ENCODE data around the gene PTPRM.

Gene PTPRM

GRCh38 chr18:7566567-7567473, at the start of gene PTPRM:
Gene PTPRM (plus strand): TSS chr18:7567316. CDS start chr18:7567819, 503 bp downstream.
- DNase-seq = peak; percentile 49

GRCh38 chr18:7517852-7518251, 49.3 kb upstream of the PTPRM start:
- DNase-seq = no peak

- no peak for DNase-seq
Measured at GRCh38 chr18:7520200-7520785, 46.8 kb upstream of the PTPRM start.

- DNase-seq = no peak
Measured at GRCh38 chr18:7521226-7521856, 45.8 kb upstream of the PTPRM start.

GRCh38 chr18:7523772-7524171, 43.3 kb upstream of the PTPRM start:
- no peak for DNase-seq

GRCh38 chr18:7524786-7525185, 42.3 kb upstream of the PTPRM start:
- DNase-seq = no peak

GRCh38 chr18:7532942-7533341, 34.2 kb upstream of the PTPRM start:
- no peak for DNase-seq

GRCh38 chr18:7535436-7536205, 31.5 kb upstream of the PTPRM start:
- no peak for DNase-seq

GRCh38 chr18:7537145-7537544, 30.0 kb upstream of the PTPRM start:
- no peak for DNase-seq

GRCh38 chr18:7541835-7542234, 25.3 kb upstream of the PTPRM start:
- DNase-seq = no peak

- no peak for DNase-seq
Measured at GRCh38 chr18:7544686-7545085, 22.4 kb upstream of the PTPRM start.

GRCh38 chr18:7545734-7546133, 21.4 kb upstream of the PTPRM start:
- DNase-seq = no peak

- DNase-seq = no peak
Measured at GRCh38 chr18:7548221-7548620, 18.9 kb upstream of the PTPRM start.

GRCh38 chr18:7548721-7549120, 18.4 kb upstream of the PTPRM start:
- DNase-seq = no peak

- DNase-seq = no peak
Measured at GRCh38 chr18:7557973-7558372, 9.1 kb upstream of the PTPRM start.

- no peak for DNase-seq
Measured at GRCh38 chr18:7558769-7559168, 8.3 kb upstream of the PTPRM start.

GRCh38 chr18:7559709-7560319, 7.3 kb upstream of the PTPRM start:
- no peak for DNase-seq

GRCh38 chr18:7561909-7562460, 5.1 kb upstream of the PTPRM start:
- no peak for DNase-seq

GRCh38 chr18:7562491-7562890, 4.6 kb upstream of the PTPRM start:
- no peak for DNase-seq

GRCh38 chr18:7565677-7566076, 1.4 kb upstream of the PTPRM start:
- no peak for DNase-seq

GRCh38 chr18:7566244-7566566, 911 bp upstream of the PTPRM start:
- no peak for DNase-seq
